A673 (cell line): Measurements from ENCODE around the gene NFIC. TPM values are rescaled to one million over a fixed set of nuclear protein-coding genes. Genes with fewer than 3 reads are reported as not detected.

Source experiments
- BruUV-seq: library from RNA; stranded (reverse); fragments of 400-500 nt; replicated peaks from 2 replicates; lab custom pipeline; 2021; lab: Mats Ljungman, UMichigan
- CTCF ChIA-PET: fragments of 300-600 bp; sonication (Branson Sonifier 250); formaldehyde crosslinking; loops from one replicate; lab custom pipeline; 2022; ENCODE audit warnings: antibody characterized with exemption; lab: Charles Lee
- POLR2A ChIA-PET: fragments of 300-600 bp; sonication (Branson Sonifier 250); formaldehyde crosslinking; loops from one replicate; lab custom pipeline; 2022; ENCODE audit warnings: antibody characterized with exemption; ENCODE audit not compliant: low non-redundant PET; lab: Charles Lee
- DNase-seq: peaks from one replicate; pipeline ENCODE4 v3.0.0-alpha.2; 2015; ENCODE audit warnings: low spot score
- H3K27ac ChIP-seq: fragments of 200-600 bp; sonication (generic); 2 replicates; pipeline ENCODE4 v1.5.1; 2016; ENCODE audit warnings: mixed run types, low read depth, mild to moderate bottlenecking, mixed read lengths, antibody characterized with exemption, low read length; ENCODE audit not compliant: poor library complexity, severe bottlenecking
- H3K27me3 ChIP-seq: fragments of 200-600 bp; sonication (generic); replicated peaks from 2 replicates; pipeline ENCODE4 v1.6.1; 2017; ENCODE audit warnings: mixed run types, low read depth, mild to moderate bottlenecking, mixed read lengths, antibody characterized with exemption, low read length; ENCODE audit not compliant: insufficient read depth, poor library complexity
- H3K36me3 ChIP-seq: fragments of 200-600 bp; sonication (generic); 2 replicates; pipeline ENCODE4 v1.6.1; 2016; ENCODE audit warnings: mixed run types, mild to moderate bottlenecking, mixed read lengths, antibody characterized with exemption, low read length; ENCODE audit not compliant: insufficient read depth, poor library complexity, severe bottlenecking
- H3K4me1 ChIP-seq: fragments of 200-600 bp; sonication (generic); 2 replicates; pipeline ENCODE4 v1.6.1; 2017; ENCODE audit warnings: mixed run types, mild to moderate bottlenecking, mixed read lengths, antibody characterized with exemption, low read length; ENCODE audit not compliant: insufficient read depth, poor library complexity, severe bottlenecking
- H3K4me3 ChIP-seq: fragments of 200-600 bp; sonication (generic); 2 replicates; pipeline ENCODE4 v1.5.1; 2016; ENCODE audit warnings: low read depth, mixed run types, mild to moderate bottlenecking, mixed read lengths, low read length; ENCODE audit not compliant: poor library complexity, severe bottlenecking
- H3K9me3 ChIP-seq: fragments of 200-600 bp; sonication (generic); 2 replicates; pipeline ENCODE4 v1.6.1; 2016; ENCODE audit warnings: mixed run types, low read depth, mild to moderate bottlenecking, mixed read lengths, antibody characterized with exemption, low read length; ENCODE audit not compliant: poor library complexity, severe bottlenecking
- EZH2 ChIP-seq: fragments of 200-600 bp; sonication (generic); IDR thresholded peaks from 2 replicates; pipeline ENCODE4 v1.6.1; 2017; ENCODE audit warnings: borderline replicate concordance, low read depth, mild to moderate bottlenecking, mixed read lengths, antibody characterized with exemption, low read length; ENCODE audit not compliant: poor library complexity, severe bottlenecking
- intact Hi-C: fragments of 100-400 bp; cut with micrococcal nuclease; formaldehyde crosslinking; loops from one replicate; pipeline ENCODE4 v1.10.0; 2022; ENCODE audit not compliant: unreplicated experiment
- total RNA-seq: library from RNA; stranded (reverse); gene quantifications from 2 replicates; pipeline ENCODE4 v1.2.3, GENCODE V29; 2021
- TF ChIP-seq, protein P1 (sequence below): fragments of 300-800, 200-600 bp; sonication (generic); conservative IDR thresholded peaks from 2 replicates; pipeline ENCODE4 v1.5.1; 2017; ENCODE audit warnings: low read depth, mild to moderate bottlenecking, antibody characterized with exemption, low read length, moderate library complexity, mixed read lengths

The NFIC gene
- total RNA-seq, 1 experiment from 2014 or later = 112 TPM

DNA sequence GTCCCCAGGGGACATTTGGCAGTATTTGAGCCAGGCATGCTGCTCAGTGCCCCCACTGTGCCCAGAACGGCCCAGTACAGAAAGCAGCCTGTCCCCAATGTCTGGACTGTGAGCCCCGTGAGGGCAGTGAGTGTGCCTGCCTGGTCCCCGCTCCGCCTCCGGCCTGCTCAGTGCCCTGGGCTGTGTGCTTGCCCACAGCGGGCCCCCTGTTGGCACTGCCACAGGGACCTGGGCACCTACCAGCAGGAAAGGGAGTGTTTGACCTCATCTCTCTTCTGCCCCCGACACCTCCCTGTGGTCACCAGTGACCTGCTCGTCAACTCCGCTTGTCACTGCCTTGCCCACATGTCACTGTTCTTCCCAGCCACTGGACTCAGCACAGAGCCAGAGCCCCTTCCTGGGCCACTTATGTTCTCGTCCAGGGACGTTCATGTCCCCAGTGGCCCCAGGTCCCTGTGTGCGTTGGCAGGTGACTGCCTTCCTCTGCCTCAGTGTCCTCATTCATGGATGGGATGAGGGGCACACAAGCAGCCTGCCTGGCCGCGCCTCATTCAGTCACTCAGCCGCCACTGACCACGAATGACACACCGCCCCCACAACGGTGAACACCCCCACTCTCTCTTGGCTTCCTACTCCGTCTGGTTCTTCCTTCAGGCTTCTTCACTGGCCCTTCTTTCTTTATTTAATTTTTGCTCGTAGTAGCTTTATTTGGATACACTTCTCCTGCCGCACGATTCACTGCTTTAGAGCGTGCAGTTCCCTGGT lies 142.6 kb downstream of the NFIC start:
- peaks cover 23% of the 10 kb centered on the region for H3K4me1 ChIP-seq
- no TSS peak for BruUV-seq
- H3K27ac ChIP-seq = no peak overlapping the region
- H3K36me3 ChIP-seq = peaks cover 25% of the 10 kb centered on the region
- no peaks in the 10 kb centered on the region for H3K9me3 ChIP-seq
- intact Hi-C loops = no loop called here
- H3K27me3 ChIP-seq = no peaks in the 10 kb centered on the region
- DNase-seq = no peak
- ChIA-PET POLR2A (no interaction called here), CTCF (no interaction called here)
- TF ChIP-seq, protein P1, sequence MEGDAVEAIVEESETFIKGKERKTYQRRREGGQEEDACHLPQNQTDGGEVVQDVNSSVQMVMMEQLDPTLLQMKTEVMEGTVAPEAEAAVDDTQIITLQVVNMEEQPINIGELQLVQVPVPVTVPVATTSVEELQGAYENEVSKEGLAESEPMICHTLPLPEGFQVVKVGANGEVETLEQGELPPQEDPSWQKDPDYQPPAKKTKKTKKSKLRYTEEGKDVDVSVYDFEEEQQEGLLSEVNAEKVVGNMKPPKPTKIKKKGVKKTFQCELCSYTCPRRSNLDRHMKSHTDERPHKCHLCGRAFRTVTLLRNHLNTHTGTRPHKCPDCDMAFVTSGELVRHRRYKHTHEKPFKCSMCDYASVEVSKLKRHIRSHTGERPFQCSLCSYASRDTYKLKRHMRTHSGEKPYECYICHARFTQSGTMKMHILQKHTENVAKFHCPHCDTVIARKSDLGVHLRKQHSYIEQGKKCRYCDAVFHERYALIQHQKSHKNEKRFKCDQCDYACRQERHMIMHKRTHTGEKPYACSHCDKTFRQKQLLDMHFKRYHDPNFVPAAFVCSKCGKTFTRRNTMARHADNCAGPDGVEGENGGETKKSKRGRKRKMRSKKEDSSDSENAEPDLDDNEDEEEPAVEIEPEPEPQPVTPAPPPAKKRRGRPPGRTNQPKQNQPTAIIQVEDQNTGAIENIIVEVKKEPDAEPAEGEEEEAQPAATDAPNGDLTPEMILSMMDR = no peak
- TF ChIP-seq EZH2 = no peak
- no peak overlapping the region for H3K4me3 ChIP-seq

DNA sequence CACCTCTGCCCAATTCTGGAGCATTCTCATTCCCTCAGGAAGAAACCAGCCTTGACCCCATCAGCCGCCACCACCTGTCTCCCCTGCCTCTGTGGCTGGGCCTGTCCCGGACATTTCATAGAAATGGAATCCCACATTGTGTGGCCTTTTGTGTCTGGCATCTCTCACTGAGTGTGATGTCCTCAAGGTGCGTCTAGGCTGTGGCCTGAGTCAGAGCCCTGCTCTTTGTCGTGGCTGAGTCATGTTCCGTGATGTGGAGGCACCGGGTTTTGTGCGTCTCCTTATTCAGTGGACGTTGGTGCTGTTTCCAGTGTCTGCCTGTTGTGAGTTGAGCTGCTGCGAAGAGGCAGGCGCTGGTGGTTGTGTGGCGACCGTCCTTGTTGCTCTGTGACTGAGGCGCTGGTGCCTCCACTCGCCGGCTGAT lies 143.2 kb downstream of the NFIC start:
- no peak for DNase-seq
- Histone ChIP-seq H3K4me3 (no peak overlapping the region), H3K27ac (no peak overlapping the region), H3K27me3 (no peaks in the 10 kb centered on the region), H3K4me1 (peaks cover 23% of the 10 kb centered on the region), H3K36me3 (peaks cover 25% of the 10 kb centered on the region), H3K9me3 (no peaks in the 10 kb centered on the region)
- POLR2A ChIA-PET = no interaction called here
- no peak for TF ChIP-seq EZH2
- TF ChIP-seq, protein P1 = no peak
- CTCF ChIA-PET = no interaction called here
- intact Hi-C loops = no loop called here
- no TSS peak for BruUV-seq

DNA sequence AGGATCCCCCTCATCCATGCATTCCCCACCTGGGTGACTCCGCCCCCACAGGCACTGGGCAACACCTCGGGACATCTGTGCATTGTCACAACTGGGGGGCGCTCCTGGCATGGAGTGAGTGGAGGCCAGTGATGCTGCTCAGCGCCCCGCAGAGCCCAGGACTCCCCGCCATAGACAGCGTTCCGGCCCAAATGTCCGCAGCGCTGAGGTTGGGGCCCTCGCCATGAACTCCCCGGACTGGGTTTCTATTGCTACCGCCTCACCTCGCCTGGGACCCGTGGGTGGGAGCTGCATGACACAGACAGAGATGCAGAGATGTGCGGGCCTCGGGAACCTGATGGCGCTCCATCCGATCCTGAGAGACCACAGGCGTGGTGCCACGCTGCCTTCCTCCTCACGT lies 144.3 kb downstream of the NFIC start:
- H3K27ac ChIP-seq = no peak overlapping the region
- no peak overlapping the region for H3K4me3 ChIP-seq
- H3K36me3 ChIP-seq = peaks cover 25% of the 10 kb centered on the region
- no peaks in the 10 kb centered on the region for H3K27me3 ChIP-seq
- intact Hi-C loops = no loop called here
- no TSS peak for BruUV-seq
- peaks cover 12% of the 10 kb centered on the region for H3K4me1 ChIP-seq
- CTCF ChIA-PET = no interaction called here
- no peaks in the 10 kb centered on the region for H3K9me3 ChIP-seq
- no peak for TF ChIP-seq EZH2
- TF ChIP-seq, protein P1 = no peak
- POLR2A ChIA-PET = no interaction called here
- DNase-seq = no peak
